Measurements from ENCODE around the gene LONRF3. TPM values are rescaled to one million over a fixed set of nuclear protein-coding genes. Genes with fewer than 3 reads are reported as not detected.

LONRF3 gene
- 2.9 TPM for total RNA-seq
- long read RNA-seq, partial matches to known transcripts, result 0 of 1 reads
- long read RNA-seq, other reads (novel, unspliced or antisense), result 0 of 1 reads

DNA sequence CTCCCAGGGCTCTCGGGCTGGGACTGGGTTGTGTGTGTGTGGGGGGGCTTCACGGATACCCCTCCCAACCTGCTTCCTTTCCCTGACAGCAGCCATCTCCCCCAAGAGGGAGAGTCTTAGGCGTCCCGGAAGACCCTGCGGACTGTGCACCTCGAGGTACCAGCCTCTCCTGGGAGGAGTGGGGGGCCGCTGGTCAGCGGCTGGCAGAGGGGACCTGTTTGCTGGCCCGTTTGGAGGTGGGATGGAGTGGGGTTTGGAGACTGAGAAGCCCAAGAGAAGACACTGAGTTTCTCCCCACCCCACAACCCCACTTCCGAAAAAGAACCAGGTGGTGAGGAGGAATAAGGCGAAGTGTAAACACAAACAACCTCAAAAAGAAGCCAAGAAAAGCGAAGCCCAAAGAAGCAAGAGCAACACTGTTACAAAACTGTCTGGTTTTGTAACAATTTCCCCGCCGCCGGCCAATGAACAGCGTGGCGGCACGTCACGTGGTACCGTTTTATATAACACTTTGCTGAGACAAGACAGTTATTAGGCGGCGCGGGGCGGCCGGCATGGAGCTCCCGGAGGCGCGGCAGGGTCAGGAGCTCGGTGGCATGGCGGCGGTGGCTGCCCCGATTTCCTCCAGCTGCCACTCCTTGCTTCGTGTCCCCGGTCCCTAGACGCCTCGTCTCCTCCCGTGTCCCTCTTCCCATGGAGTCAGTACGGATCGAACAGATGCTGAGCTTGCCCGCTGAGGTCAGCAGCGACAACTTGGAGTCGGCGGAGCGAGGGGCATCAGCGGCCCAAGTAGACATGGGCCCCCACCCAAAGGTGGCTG lies at the start of gene LONRF3:
TSS of gene LONRF3 (plus strand) at position 531 of the 820 bp plus-strand sequence. CDS start at position 694, 163 bp downstream.
- ATAC-seq (ENCODE audit: poor library complexity), result peak; percentile 82
- intact Hi-C loops (cut with DNase I), result no loop called here
- peak; percentile 86 for DNase-seq

DNA sequence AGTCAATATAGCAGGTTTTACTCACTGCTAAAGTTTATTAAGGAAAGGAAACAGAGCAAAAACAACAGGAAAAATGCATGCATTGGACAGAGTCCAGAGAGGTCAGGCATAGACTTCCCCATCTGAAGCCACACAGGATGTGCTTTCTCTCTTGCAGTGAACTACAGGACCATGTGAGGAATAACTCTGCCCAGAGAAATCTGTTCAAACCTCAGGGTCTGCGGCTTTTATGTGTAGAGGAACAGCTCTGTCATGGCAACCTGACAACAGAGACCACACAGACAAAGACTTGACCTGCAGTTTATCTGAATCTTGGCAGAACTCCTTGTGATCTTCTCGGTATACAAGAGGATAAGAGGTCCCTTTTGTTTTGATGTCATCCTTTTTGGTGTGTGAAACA lies 46.3 kb upstream of the LONRF3 start:
- ATAC-seq (ENCODE audit: poor library complexity) (no peak), DNase-seq (no peak)
- intact Hi-C loops (cut with DNase I), result no loop called here

DNA sequence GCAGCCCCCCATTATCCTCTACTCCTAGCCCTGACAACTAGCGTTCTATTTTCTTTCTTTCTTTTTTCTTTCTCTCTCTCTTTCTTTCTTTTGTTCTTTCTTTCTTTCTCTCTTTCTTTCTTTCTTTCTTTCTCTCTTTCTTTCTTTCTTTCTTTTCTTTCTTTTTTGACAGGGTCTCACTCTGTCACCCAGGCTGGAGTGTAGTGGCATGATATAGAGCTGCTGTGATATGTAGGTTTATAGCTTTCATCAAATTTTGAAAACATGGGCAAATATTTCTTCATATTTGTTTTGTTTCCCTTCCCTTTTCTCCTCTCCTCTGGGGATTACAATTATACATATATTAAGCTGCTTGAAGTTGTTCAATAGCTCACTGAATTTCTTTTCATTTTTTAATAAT lies 39.1 kb upstream of the LONRF3 start:
- DNase-seq (no peak), ATAC-seq (ENCODE audit: poor library complexity) (no peak)
- intact Hi-C loops (cut with DNase I), result no loop called here

DNA sequence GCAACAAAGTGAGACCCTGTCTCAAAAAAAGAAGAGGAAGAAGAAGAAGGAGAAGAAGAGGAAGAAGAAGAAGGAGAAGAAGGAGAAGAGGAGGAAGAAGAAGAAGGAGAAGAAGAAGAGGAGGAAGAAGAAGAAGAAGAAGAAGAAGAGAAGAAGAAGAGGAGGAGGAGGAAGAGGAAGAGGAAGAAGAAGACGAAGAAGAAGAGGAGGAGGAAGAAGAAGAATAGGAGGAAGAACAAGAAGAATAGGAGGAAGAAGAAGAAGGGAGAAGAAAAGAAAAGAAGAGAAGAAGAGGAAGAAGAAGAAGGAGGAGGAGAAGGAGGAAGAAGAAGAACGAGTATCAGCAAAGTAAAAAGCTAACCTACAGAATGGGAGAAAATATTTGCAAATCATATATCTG lies 33.3 kb upstream of the LONRF3 start:
- DNase-seq (no peak), ATAC-seq (ENCODE audit: poor library complexity) (no peak)
- intact Hi-C loops (cut with DNase I), result no loop called here

DNA sequence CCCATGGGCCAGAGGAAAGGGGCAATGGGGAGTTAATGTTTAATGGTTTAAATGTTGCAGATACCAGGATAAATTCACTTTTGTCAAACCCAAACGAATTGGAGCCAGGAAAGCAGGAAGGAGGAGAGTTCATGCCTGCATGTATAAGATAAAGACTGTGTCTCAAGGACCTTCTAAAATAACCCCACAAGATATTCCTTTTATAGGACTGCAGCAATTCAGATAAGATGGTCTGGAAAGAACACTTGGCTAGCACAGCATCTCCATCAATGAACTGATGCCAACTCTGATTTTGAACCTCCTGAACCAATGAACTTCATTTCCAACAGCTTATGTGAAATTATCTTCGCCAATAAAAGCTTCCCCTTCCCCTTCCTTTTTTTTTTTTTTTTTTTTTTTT lies 31.3 kb upstream of the LONRF3 start:
- no peak for ATAC-seq (ENCODE audit: poor library complexity)
- DNase-seq, result no peak
- intact Hi-C loops (cut with DNase I), result no loop called here

DNA sequence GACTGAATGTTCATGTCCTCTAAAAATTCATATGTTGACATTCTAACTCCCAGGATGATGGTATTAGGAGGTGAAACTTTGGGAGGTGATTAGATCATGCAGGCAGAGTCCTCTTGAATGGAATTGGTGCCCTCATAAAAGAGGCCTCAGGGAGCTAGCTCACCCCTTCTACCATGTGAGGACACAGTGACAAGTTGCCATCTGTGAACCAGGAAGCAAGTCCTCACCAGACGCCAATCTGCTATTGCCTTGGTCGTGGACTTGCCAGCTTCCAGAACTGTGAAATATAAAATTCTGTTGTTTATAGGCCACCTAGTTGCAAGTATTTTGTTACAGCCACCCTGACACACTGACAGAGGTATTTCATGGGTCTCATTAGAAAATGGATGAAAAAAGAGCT lies 28.5 kb upstream of the LONRF3 start:
- ATAC-seq (ENCODE audit: poor library complexity) (no peak), DNase-seq (no peak)
- intact Hi-C loops (cut with DNase I), result no loop called here

DNA sequence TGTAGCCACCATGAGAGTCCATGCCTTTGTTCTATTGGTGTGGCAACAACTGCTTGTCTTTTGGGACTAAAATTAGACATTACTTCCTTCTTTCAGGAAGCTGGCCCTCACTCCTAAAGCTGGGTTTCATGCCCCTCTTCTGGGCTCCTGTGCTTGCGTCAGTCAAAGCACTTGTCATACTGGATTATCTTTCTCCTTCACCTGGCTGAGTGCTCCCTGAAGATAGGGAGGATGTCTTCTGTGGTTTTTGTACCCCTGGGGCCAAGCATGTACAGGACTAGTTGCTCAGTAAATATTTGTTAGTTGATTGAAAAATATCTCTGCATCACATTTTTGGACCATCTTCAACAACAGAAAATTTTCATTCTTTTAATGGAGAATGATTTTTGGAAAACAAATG lies 26.1 kb upstream of the LONRF3 start:
- DNase-seq (no peak), ATAC-seq (ENCODE audit: poor library complexity) (no peak)
- intact Hi-C loops (cut with DNase I), result no loop called here

DNA sequence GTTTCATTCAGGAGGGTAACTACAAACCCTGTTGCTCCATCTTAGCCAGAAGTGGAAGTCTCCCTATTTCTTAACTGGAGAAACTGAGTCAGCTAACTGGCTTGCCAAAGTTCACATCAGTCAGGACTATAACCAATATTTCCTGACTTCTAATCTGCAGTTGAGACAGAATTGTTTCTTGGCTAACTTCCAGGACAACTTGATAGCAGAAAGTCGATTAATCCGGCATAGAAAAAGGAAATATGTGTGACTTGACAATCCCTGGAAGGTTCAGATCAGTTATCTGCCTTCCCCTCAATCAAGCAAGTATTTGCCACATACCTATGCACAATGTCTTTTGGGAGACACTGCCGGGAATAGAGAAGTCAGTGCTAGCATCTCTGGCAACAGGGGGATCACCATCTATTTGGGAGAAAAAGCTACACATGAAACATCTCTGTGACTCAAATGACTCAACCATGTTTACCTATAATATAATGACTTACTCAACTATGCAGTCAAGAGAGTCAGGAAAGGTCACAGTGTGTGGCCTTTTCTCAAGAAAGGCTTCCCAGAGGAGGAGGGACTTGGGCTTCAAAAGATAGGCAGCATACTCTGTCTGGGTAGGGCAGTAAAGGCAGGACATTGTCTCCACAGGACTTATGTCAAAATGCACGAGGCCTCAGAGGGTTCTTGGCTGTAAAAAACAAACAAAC lies 12.4 kb upstream of the LONRF3 start:
- no peak for DNase-seq
- no peak for ATAC-seq (ENCODE audit: poor library complexity)
- intact Hi-C loops (cut with DNase I), result no loop called here

DNA sequence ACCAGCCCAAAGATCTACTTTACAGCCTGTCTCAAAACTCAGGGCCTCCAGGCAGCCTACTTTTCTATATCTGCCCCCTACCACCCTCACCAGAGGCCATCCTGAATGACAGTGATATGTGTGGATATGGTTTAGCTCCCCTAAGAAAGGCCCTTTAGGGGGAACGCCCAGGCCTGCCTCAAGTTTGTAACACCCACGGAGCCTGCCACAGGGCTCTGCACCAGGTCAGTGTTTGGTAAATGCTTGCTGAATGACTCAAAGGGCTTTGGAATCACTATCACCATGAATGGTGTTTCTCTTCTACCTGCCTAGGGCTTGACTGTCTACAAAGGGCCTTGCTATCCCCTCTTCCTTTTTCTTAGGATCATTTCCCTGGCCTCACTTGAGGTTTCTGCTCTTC lies 11.3 kb upstream of the LONRF3 start:
- ATAC-seq (ENCODE audit: poor library complexity) (no peak), DNase-seq (no peak)
- intact Hi-C loops (cut with DNase I), result no loop called here

DNA sequence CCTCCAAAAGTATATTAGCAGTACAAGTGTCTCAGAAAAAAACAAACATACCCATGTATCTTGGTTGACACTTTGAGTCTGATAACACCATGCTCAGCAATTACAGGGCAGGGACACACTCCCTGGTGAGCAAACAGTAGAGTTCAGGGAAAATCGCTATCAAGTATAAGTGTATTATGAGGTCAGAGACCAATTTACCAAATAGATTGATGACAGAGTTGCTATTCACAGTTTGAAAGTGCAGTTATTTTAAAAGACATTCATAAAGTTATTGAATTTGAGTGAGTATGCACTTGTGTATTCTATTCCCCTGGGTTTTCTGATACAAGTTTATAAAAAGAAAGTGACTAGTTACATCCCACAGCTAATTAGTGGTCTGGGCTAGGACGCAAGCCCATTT lies 10.2 kb upstream of the LONRF3 start:
- ATAC-seq (ENCODE audit: poor library complexity) (no peak), DNase-seq (no peak)
- intact Hi-C loops (cut with DNase I), result no loop called here

DNA sequence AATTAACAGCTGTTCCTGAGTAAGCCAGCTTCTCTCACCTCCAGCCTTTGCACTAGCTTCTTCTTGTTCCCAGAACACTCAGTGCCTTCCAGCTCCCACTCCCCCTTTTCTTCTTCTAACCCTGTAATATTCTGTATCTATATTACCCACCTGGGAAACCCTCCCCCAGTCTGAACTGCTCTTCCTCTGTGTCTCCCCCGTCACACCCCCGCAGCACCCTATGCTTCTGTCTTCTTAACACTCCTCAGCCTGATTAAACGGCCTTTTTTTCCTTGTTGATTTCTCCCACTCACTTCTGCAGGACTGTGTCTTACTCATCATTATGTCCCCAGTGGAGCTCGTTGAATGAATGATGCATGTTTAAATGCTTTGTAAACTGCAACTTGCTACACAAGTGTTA lies 9.0 kb upstream of the LONRF3 start:
- intact Hi-C loops (cut with DNase I), result no loop called here
- DNase-seq (no peak), ATAC-seq (ENCODE audit: poor library complexity) (no peak)

DNA sequence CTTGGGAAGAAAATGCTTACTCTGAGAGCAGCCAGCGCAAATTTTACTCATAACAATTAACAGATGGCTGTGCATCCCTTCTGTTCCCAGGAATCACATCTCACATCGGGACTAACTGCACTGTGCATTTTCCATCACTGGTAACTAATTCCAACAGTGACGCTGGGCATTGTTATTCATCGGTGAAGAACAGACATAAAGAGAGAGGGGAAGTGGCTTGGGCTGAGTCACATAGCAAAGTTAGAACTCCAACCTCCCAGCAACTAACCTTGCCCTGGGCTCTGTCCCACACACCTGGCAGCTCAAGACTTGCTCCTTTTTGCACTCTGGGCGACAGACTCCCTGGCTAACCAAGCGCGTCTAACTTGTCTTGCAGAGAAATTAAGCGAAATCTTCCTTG lies 6.4 kb upstream of the LONRF3 start:
- intact Hi-C loops (cut with DNase I), result no loop called here
- ATAC-seq (ENCODE audit: poor library complexity) (no peak), DNase-seq (no peak)

DNA sequence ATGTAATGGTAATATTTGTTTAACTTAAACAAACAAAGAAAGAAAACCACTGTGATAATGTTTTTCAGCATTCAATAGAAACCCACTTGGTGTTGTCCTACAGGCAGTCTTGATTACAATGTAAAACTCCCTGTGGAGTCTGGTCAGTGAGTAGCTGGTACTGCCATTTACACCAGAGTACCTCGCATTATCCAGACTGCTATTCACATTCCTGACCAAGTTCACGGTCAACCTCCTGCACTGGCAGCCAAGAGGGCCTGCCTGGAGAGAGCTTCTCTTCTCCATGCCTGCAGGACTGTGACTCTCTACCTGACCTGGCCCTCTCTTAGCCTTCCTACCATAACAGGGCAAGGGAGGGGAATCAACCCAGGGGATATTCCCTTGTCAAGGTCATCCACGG lies 2.9 kb upstream of the LONRF3 start:
- no peak for DNase-seq
- intact Hi-C loops (cut with DNase I), result no loop called here
- no peak for ATAC-seq (ENCODE audit: poor library complexity)

DNA sequence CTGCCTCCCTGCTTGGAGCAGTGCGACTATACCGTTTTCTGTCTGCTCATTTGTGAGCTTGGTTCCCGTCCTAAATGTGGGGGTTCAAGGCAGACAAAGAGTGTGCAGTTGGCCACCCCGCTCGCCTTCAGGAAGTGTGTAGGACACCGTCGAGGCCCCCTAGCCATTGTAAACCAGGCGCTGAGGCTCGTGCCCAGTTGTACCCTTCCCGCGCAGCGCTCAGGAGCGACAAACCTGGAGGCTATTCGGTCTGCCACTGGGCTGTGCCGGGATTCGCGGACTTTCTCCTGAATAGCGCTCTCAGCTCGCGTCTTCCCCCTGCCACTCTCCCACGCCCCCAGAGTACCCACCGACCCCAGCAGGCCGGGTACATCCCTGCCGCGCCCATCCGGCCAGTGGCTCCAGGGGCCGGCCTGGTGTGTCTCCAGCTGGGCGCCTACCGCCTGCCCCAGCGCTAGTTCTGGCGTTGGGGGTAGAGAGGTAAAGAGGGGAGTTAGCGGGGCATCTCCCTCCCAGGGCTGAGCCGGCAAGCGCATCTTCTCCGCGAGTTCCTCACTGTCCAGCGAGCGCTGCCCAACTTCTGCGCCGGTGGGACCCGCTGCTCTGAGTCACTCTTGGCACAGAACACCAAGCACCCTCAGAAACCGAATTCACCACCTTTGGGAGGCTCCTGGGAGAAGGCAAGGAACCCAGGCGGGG lies 880 bp upstream of the LONRF3 start:
- intact Hi-C loops (cut with DNase I), result no loop called here
- ATAC-seq (ENCODE audit: poor library complexity) (no peak), DNase-seq (peak; percentile 48)

DNA sequence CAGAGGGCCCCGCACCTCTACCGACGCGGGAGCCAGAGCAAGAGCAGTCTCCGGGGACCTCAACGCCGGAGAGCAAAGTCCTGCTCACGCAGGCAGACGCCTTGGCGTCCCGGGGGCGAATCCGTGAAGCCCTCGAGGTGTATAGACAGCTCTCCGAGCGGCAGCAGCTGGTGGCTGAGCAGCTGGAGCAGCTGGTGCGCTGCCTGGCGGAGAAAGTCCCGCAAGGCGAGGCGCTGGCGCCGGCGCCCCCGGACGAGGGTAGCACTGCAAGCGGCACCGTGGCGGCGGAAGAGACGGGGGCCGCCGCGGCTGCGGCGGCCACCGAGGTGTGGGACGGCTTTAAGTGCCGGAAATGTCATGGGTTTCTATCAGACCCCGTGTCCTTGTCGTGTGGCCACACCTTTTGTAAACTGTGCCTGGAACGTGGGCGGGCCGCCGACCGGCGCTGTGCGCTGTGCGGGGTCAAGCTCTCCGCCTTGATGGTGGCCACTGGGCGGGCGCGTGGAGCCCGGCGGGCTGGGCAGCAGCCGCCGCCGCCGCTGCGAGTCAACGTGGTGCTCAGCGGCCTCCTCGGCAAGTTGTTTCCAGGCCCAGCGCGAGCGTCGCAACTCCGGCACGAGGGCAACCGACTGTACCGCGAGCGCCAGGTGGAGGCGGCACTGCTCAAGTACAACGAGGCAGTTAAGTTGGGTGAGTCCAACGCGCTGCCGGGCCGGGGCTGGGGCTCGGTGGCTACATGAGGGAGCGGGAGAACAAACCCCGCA lies 672 bp downstream of the LONRF3 start:
- DNase-seq, result peak; percentile 51
- ATAC-seq (ENCODE audit: poor library complexity), result peak; percentile 42

DNA sequence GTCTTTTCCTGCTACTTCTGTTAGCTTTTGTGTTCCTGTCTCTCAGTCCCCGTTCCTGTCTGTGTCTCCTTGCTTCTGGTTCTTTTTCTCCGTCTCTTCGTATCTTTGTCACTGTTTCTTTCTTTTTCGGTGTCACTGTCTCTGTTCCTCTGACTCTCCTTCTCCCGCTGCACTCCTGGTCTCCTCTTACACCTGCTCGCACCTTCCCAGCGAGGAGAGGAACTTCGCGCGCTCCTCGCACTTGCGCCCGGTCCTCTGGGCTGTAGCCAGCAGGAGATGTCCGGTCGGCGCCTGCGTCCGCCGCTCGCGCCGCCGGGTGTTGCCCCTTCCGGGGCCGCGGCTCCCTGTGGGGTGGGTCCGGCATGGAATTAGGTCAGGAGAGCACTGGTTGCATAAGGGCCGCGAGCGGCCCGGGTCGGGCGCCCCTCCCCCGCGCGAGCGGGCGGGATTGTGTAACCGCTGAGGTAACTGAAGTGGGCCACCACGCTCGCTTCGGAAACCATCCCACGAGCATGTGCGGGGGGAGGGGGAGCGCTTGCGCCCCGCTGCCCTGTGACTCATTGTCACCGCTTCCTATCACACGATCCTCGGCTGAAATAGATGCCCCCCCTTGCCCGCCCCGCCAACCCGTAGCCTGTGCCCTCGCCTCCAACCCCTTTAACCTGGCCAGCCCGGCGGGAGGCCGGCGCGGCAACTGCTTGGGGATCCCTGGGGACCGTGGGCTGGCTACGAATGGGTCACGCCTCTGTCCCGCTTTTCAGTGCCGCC lies 1.6 kb downstream of the LONRF3 start:
- peak; percentile 85 for DNase-seq
- intact Hi-C loops (cut with DNase I), result no loop called here
- peak; percentile 75 for ATAC-seq (ENCODE audit: poor library complexity)

More for the DNA sequence above, 672 bp downstream of the LONRF3 start:
- intact Hi-C loops (cut with DNase I), result no loop called here

DNA sequence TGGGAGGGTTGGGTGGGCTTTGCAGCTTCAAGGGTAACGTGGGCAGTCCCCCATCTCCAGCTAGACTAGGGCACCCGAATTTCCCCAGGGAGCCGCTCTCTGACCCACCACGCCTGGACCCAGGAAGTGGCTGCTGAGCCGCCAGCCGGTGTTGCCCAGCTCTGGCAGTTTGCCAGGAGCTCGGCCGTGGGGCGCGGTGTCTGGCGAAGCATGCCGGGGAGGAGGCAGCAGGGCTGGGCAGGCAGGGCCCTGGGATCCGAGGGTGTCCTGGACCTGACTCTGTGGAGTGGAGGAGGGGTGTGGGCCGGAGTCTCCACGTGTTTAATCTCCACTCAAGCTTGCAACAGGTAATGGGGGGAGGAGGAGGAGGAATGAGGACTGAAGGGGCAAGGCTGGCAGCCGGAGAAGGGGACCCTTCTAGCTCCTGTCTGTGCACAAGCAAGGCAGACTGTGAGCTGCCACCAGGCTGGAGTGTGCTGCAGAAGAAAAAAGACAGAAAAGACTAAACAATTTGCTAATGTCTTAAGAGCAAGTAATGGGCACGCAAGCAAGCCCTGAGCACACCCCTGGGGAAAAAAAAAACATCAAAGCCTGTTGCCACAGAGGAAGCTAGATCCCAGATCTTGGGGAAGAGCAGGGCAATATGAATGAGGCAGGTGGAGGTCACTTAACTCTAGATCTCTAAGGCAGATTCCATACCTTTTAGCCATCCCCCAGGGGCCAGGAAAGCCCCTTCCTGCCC lies 2.4 kb downstream of the LONRF3 start:
- intact Hi-C loops (cut with DNase I), result no loop called here
- DNase-seq, result peak; percentile 64
- peak; percentile 23 for ATAC-seq (ENCODE audit: poor library complexity)

DNA sequence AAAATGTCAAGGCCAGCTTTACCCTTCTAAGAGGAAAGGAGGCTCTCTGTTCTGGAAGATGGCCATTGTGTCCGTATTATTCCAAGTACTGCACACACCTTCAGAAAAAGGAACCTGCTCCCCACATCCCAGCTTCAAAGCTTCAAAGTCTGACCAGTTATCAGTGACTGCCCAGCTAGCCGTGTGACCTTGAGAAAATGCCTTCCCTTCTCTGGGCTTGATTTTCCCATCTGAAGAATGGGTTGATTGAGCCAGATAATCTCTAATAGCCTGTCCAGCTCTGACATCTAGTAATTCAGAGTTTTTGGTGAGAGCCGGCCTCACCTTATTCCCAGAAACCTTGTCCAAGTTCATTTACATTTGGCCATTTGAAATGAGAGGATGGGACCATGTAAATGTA lies 3.0 kb downstream of the LONRF3 start:
- ATAC-seq (ENCODE audit: poor library complexity) (no peak), DNase-seq (no peak)
- intact Hi-C loops (cut with DNase I), result no loop called here

Measured in Right ventricle myocardium superior (tissue), 1 donor.